Tibial nerve (tissue), 3 donors: ENCODE results near the gene ZNG1A.
"Not testable (repeated sequence)": the region's sequence is repeated elsewhere in the genome, so short reads cannot be mapped to it uniquely, and the experiment has no call there.

Experiments used
- CTCF ChIP-seq, 5 experiments: fragments of 200-600 bp in 3 of 5; fragments of 450-650 bp in 2 of 5; sonication (generic) in 3 of 5; IDR thresholded peaks; one replicate each; pipeline ENCODE4 v1.5.1; 2016 to 2019; ENCODE audit warnings: antibody characterized with exemption in 5 of 5, mild to moderate bottlenecking in 3 of 5, moderate library complexity in 2 of 5
- POLR2A ChIP-seq, 2 donors: fragments of 450-650 bp; IDR thresholded peaks; one replicate each; pipeline ENCODE4 v1.6.1; 2017; ENCODE audit warnings: antibody characterized with exemption in 2 of 2, mild to moderate bottlenecking in 2 of 2, moderate library complexity in 2 of 2

- TF ChIP-seq CTCF, POLR2A (IDR thresholded peaks at IDR 0.05): not testable (repeated sequence)
Measured at GRCh38 chr9:87105-87504, 91.8 kb downstream of the ZNG1A start.
